Measurements from ENCODE around the gene JARID2.

GRCh38 chr6:15391500-15391899 lies 145.6 kb downstream of the JARID2 start:
- TF ChIP-seq POLR2A (IDR thresholded peaks at IDR 0.05; ENCODE audit: low read depth, low read length) (no peak), POLR2AphosphoS5 (IDR thresholded peaks at IDR 0.05; ENCODE audit: low read depth, low read length) (no peak), TAF1 (IDR thresholded peaks at IDR 0.05; ENCODE audit: low read depth, low read length) (no peak), SPI1 (IDR thresholded peaks at IDR 0.05; ENCODE audit: low read depth, low read length) (no peak), POU2F2 (IDR thresholded peaks at IDR 0.05; ENCODE audit: low read depth, low read length) (no peak)
